HepG2 (cell line): ENCODE measurements around the gene TOR4A. TPM values are rescaled to one million over a fixed set of nuclear protein-coding genes. Genes with fewer than 3 reads are reported as not detected.

Source experiments
- ADNP ChIP-seq: sonication (generic); formaldehyde crosslinking; IDR thresholded peaks from 2 replicates; pipeline ENCODE4 v1.4.0; 2020; ENCODE audit warnings: missing genetic modification reagents
- ARNT ChIP-seq: fragments of 450-650 bp; IDR thresholded peaks from 2 replicates; pipeline ENCODE4 v1.6.1; 2017
- ARNTL ChIP-seq: sonication (generic); formaldehyde crosslinking; IDR thresholded peaks from 2 replicates; pipeline ENCODE4 v1.4.0; 2020; ENCODE audit warnings: mild to moderate bottlenecking, missing genetic modification reagents
- EZH2 ChIP-seq: conservative IDR thresholded peaks from 2 replicates; pipeline ENCODE4 v1.6.1; 2012; ENCODE audit warnings: mild to moderate bottlenecking, low read depth, low read length, moderate library complexity
- FOXO1 ChIP-seq: sonication (generic); formaldehyde crosslinking; IDR thresholded peaks from 2 replicates; pipeline ENCODE4 v1.4.0; 2020; ENCODE audit warnings: missing genetic modification reagents
- GPN1 ChIP-seq: sonication (generic); formaldehyde crosslinking; IDR thresholded peaks from 2 replicates; pipeline ENCODE4 v1.5.1; 2020; ENCODE audit warnings: missing genetic modification reagents, borderline replicate concordance
- HES4 ChIP-seq: sonication (generic); formaldehyde crosslinking; IDR thresholded peaks from 2 replicates; pipeline ENCODE4 v1.9.0; 2021; ENCODE audit warnings: mild to moderate bottlenecking, missing genetic modification reagents, borderline replicate concordance
- MZF1 ChIP-seq: sonication (generic); formaldehyde crosslinking; IDR thresholded peaks from 2 replicates; pipeline ENCODE4 v1.8.1; 2023; ENCODE audit warnings: mild to moderate bottlenecking, missing genetic modification reagents, borderline replicate concordance
- PRMT3 ChIP-seq: sonication (generic); formaldehyde crosslinking; IDR thresholded peaks from 2 replicates; pipeline ENCODE4 v1.8.1; 2022; ENCODE audit warnings: low read depth, mild to moderate bottlenecking, moderate library complexity, missing genetic modification reagents, borderline replicate concordance
- SP5 ChIP-seq: IDR thresholded peaks from 2 replicates; pipeline ENCODE4 v1.6.1; 2016; ENCODE audit warnings: low read depth, borderline replicate concordance
- TEAD2 ChIP-seq: sonication (generic); formaldehyde crosslinking; IDR thresholded peaks from 2 replicates; pipeline ENCODE4 v1.9.0; 2021; ENCODE audit warnings: missing genetic modification reagents
- ZNF567 ChIP-seq: sonication (generic); formaldehyde crosslinking; IDR thresholded peaks from 2 replicates; pipeline ENCODE4 v1.8.1; 2023; ENCODE audit warnings: mild to moderate bottlenecking, missing genetic modification reagents, borderline replicate concordance
- polyA plus RNA-seq, 8 experiments: library from polyadenylated mRNA; depleted of rRNA in 3 of 8; stranded (reverse) in 7 of 8; unstranded in 1 of 8; fragments of >200 nt; fragmentation: Illumina TruSeq in 4 of 8; extraction: Trizol in 4 of 8; gene quantifications; 2 replicates each; pipeline versions ENCODE4 v1.2.1 to v1.2.3, GENCODE V29; 2011 to 2016; ENCODE audit warnings: low read depth in 4 of 8, missing spikeins in 1 of 8, mixed read lengths in 1 of 8; ENCODE audit not compliant: insufficient read depth in 1 of 8
- total RNA-seq, 5 experiments: library from RNA; depleted of rRNA; stranded (reverse); fragments of >200 nt; fragmentation: Illumina TruSeq; extraction: Trizol; gene quantifications; 2 replicates each; pipeline ENCODE4 v1.2.3, GENCODE V29; 2016; ENCODE audit warnings: low read depth in 1 of 5
- TF ChIP-seq, protein P1 (sequence below): sonication (generic); formaldehyde crosslinking; IDR thresholded peaks from 2 replicates; pipeline ENCODE4 v1.5.0; 2020; ENCODE audit warnings: mild to moderate bottlenecking, missing genetic modification reagents
- TF ChIP-seq, protein P2 (sequence below): sonication (generic); formaldehyde crosslinking; IDR thresholded peaks from 2 replicates; pipeline ENCODE4 v1.5.1; 2020; ENCODE audit warnings: missing genetic modification reagents, mild to moderate bottlenecking, borderline replicate concordance
- TF ChIP-seq, protein P3 (sequence below): sonication (generic); formaldehyde crosslinking; IDR thresholded peaks from 2 replicates; pipeline ENCODE4 v1.5.0; 2020; ENCODE audit warnings: mild to moderate bottlenecking, missing genetic modification reagents, borderline replicate concordance

Gene TOR4A
- total and polyA plus RNA-seq, 2 of the 13 experiments (the other 11 are each of a cell fraction or from before 2014, with no cell fraction given), result 11.1 to 14.2 TPM

DNA sequence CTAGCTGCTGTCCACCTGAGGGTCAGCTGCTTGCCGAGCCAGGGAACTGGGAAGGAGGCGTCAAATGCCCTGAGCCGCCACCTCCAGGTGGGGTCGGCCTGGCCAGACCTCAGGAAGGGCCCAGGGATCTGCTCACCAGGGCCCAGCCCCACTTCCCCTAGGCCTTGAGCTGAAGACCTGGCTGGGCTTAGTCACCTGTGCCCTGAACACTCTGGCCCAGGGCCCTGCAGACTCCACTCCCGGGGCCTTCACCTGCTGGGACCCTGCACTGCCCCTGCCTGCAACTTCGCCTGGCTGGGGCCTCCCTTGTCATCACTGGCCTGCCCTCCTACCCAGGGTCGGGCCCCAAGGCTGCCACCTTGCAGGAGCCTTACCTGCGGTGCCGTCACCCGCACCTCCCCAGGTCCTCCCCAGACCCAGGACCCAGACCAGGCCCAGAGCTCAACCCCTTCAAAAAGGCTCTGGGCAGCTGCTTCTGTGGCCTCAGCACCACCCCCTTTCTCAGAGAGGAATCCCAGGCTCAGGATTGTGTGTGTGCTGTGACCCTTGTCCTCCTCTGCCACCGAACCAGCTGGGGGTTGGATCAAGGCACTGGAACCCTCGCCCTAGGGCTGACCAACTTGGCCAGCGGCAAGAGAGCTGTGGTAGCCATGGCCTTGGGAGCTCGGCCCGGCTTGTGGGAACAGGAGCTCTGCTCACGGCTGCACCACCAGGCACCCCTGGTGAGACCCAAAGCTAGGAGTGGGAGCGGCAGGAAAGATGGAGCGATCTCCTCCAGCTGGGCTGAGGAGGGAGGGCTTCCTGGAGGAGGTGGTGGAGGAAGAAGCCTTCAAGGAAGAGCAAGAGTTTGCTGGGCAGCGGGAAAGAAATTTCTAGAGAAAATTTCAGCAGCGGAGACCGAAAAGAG is 23.6 kb upstream of the TOR4A start (continued):
- TF ChIP-seq, protein P1, sequence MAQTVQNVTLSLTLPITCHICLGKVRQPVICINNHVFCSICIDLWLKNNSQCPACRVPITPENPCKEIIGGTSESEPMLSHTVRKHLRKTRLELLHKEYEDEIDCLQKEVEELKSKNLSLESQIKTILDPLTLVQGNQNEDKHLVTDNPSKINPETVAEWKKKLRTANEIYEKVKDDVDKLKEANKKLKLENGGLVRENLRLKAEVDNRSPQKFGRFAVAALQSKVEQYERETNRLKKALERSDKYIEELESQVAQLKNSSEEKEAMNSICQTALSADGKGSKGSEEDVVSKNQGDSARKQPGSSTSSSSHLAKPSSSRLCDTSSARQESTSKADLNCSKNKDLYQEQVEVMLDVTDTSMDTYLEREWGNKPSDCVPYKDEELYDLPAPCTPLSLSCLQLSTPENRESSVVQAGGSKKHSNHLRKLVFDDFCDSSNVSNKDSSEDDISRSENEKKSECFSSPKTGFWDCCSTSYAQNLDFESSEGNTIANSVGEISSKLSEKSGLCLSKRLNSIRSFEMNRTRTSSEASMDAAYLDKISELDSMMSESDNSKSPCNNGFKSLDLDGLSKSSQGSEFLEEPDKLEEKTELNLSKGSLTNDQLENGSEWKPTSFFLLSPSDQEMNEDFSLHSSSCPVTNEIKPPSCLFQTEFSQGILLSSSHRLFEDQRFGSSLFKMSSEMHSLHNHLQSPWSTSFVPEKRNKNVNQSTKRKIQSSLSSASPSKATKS, result no peak
- TF ChIP-seq, protein P2, sequence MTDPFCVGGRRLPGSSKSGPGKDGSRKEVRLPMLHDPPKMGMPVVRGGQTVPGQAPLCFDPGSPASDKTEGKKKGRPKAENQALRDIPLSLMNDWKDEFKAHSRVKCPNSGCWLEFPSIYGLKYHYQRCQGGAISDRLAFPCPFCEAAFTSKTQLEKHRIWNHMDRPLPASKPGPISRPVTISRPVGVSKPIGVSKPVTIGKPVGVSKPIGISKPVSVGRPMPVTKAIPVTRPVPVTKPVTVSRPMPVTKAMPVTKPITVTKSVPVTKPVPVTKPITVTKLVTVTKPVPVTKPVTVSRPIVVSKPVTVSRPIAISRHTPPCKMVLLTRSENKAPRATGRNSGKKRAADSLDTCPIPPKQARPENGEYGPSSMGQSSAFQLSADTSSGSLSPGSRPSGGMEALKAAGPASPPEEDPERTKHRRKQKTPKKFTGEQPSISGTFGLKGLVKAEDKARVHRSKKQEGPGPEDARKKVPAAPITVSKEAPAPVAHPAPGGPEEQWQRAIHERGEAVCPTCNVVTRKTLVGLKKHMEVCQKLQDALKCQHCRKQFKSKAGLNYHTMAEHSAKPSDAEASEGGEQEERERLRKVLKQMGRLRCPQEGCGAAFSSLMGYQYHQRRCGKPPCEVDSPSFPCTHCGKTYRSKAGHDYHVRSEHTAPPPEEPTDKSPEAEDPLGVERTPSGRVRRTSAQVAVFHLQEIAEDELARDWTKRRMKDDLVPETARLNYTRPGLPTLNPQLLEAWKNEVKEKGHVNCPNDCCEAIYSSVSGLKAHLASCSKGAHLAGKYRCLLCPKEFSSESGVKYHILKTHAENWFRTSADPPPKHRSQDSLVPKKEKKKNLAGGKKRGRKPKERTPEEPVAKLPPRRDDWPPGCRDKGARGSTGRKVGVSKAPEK (CRISPR knock-in tag), result no peak
- TF ChIP-seq ADNP (CRISPR knock-in tag) (no peak), SP5 (CRISPR knock-in tag) (no peak), ZNF567 (CRISPR knock-in tag) (no peak), FOXO1 (CRISPR knock-in tag) (no peak), ARNT (no peak), EZH2 (no peak), GPN1 (CRISPR knock-in tag) (no peak), HES4 (CRISPR knock-in tag) (no peak), PRMT3 (CRISPR knock-in tag) (no peak), MZF1 (CRISPR knock-in tag) (no peak), ARNTL (CRISPR knock-in tag) (no peak), TEAD2 (CRISPR knock-in tag) (no peak)
- TF ChIP-seq, protein P3, sequence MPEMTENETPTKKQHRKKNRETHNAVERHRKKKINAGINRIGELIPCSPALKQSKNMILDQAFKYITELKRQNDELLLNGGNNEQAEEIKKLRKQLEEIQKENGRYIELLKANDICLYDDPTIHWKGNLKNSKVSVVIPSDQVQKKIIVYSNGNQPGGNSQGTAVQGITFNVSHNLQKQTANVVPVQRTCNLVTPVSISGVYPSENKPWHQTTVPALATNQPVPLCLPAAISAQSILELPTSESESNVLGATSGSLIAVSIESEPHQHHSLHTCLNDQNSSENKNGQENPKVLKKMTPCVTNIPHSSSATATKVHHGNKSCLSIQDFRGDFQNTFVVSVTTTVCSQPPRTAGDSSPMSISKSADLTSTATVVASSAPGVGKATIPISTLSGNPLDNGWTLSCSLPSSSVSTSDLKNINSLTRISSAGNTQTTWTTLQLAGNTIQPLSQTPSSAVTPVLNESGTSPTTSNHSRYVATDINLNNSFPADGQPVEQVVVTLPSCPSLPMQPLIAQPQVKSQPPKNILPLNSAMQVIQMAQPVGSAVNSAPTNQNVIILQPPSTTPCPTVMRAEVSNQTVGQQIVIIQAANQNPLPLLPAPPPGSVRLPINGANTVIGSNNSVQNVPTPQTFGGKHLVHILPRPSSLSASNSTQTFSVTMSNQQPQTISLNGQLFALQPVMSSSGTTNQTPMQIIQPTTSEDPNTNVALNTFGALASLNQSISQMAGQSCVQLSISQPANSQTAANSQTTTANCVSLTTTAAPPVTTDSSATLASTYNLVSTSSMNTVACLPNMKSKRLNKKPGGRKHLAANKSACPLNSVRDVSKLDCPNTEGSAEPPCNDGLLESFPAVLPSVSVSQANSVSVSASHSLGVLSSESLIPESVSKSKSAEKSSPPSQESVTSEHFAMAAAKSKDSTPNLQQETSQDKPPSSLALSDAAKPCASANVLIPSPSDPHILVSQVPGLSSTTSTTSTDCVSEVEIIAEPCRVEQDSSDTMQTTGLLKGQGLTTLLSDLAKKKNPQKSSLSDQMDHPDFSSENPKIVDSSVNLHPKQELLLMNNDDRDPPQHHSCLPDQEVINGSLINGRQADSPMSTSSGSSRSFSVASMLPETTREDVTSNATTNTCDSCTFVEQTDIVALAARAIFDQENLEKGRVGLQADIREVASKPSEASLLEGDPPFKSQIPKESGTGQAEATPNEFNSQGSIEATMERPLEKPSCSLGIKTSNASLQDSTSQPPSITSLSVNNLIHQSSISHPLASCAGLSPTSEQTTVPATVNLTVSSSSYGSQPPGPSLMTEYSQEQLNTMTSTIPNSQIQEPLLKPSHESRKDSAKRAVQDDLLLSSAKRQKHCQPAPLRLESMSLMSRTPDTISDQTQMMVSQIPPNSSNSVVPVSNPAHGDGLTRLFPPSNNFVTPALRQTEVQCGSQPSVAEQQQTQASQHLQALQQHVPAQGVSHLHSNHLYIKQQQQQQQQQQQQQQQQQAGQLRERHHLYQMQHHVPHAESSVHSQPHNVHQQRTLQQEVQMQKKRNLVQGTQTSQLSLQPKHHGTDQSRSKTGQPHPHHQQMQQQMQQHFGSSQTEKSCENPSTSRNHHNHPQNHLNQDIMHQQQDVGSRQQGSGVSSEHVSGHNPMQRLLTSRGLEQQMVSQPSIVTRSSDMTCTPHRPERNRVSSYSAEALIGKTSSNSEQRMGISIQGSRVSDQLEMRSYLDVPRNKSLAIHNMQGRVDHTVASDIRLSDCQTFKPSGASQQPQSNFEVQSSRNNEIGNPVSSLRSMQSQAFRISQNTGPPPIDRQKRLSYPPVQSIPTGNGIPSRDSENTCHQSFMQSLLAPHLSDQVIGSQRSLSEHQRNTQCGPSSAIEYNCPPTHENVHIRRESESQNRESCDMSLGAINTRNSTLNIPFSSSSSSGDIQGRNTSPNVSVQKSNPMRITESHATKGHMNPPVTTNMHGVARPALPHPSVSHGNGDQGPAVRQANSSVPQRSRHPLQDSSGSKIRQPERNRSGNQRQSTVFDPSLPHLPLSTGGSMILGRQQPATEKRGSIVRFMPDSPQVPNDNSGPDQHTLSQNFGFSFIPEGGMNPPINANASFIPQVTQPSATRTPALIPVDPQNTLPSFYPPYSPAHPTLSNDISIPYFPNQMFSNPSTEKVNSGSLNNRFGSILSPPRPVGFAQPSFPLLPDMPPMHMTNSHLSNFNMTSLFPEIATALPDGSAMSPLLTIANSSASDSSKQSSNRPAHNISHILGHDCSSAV, result no peak
